Breast epithelium (tissue), 4 donors: ENCODE data around the gene CEP20. TPM values are rescaled to one million over a fixed set of nuclear protein-coding genes. Genes with fewer than 3 reads are reported as not detected.

Source experiments
- DNase-seq, 2 donors: peaks; one replicate each; pipeline ENCODE4 v3.0.0-alpha.2; 2019; ENCODE audit warnings: low spot score in 2 of 2
- H3K27ac ChIP-seq, 2 donors: fragments of 200-600 bp; sonication (generic) in 1 of 2; one replicate each; pipeline ENCODE4 v1.5.1; 2016 to 2019; ENCODE audit warnings: mild to moderate bottlenecking in 1 of 2
- H3K27me3 ChIP-seq, 2 donors: fragments of 200-600 bp; sonication (generic) in 1 of 2; one replicate each; pipeline versions ENCODE4 v1.5.1 to v1.6.0; 2017 to 2019; ENCODE audit warnings: control low read depth in 1 of 2, mild to moderate bottlenecking in 1 of 2
- H3K36me3 ChIP-seq: fragments of 200-600 bp; one replicate; pipeline ENCODE4 v1.5.1; 2019
- H3K4me1 ChIP-seq, 2 donors: fragments of 200-600 bp; sonication (generic); one replicate each; pipeline ENCODE4 v1.5.1; 2016 to 2019; ENCODE audit warnings: control low read depth in 1 of 2
- H3K4me3 ChIP-seq, 3 donors: fragments of 200-600 bp; sonication (generic); 1 replicate in 2 of 3; 2 replicates in 1 of 3; pipeline ENCODE4 v1.5.1; 2016 to 2019; ENCODE audit warnings: mild to moderate bottlenecking in 3 of 3, moderate library complexity in 2 of 3
- H3K9me3 ChIP-seq, 2 donors: fragments of 200-600 bp; sonication (generic) in 1 of 2; one replicate each; pipeline ENCODE4 v1.5.1; 2016 to 2019; ENCODE audit warnings: control low read depth in 1 of 2
- CTCF ChIP-seq, 3 donors: fragments of 450-650 bp; IDR thresholded peaks; one replicate each; pipeline ENCODE4 v1.5.1; 2016 to 2017; ENCODE audit warnings: antibody characterized with exemption in 3 of 3, mild to moderate bottlenecking in 3 of 3, moderate library complexity in 3 of 3
- POLR2A ChIP-seq: fragments of 450-650 bp; IDR thresholded peaks from one replicate; pipeline ENCODE4 v1.6.1; 2016; ENCODE audit warnings: antibody characterized with exemption, mild to moderate bottlenecking, moderate library complexity
- POLR2AphosphoS5 ChIP-seq, 3 donors: sonication (generic); formaldehyde crosslinking; IDR thresholded peaks; one replicate each; pipeline ENCODE4 v1.6.1; 2017; ENCODE audit warnings: antibody characterized with exemption in 3 of 3
- intact Hi-C: fragments of 100-400 bp; cut with DNase I; formaldehyde crosslinking; loops from one replicate; pipeline ENCODE4 v1.15.1; 2023; ENCODE audit warnings: low total_unique reads
- total RNA-seq, 3 donors: library from RNA; depleted of rRNA; stranded (reverse); fragments of >200 nt; gene quantifications; one replicate each; pipeline ENCODE4 v1.1.0, GENCODE V29; 2016

Gene CEP20
- total RNA-seq, 3 donors from 2014 or later, result 31.8 to 43.9 (median 40.8) TPM

GRCh38 chr16:15870011-15870410 lies 18.4 kb downstream of the CEP20 start:
- no peaks in the 10 kb centered on the region for H3K9me3 ChIP-seq
- no peak overlapping the region for H3K4me3 ChIP-seq
- H3K4me1 ChIP-seq, result no peaks in the 10 kb centered on the region
- no peak for DNase-seq
- intact Hi-C loops, result no loop called here
- H3K27ac ChIP-seq, result no peak overlapping the region
- no peaks in the 10 kb centered on the region for H3K36me3 ChIP-seq
- TF ChIP-seq POLR2A (no peak), CTCF (IDR thresholded peaks at IDR 0.05) (no peak), POLR2AphosphoS5 (IDR thresholded peaks at IDR 0.05) (no peak)
- no peaks in the 10 kb centered on the region for H3K27me3 ChIP-seq

- H3K9me3 ChIP-seq, result no peaks in the 10 kb centered on the region
- peak in 1 of 2 donors; percentile 62 for DNase-seq
- no peaks in the 10 kb centered on the region for H3K36me3 ChIP-seq
- intact Hi-C loops, result no loop called here
- no peaks in the 10 kb centered on the region for H3K4me1 ChIP-seq
- no peak overlapping the region for H3K4me3 ChIP-seq
- TF ChIP-seq POLR2AphosphoS5 (IDR thresholded peaks at IDR 0.05) (no peak), CTCF (IDR thresholded peaks at IDR 0.05) (no peak), POLR2A (no peak)
- peak overlapping the region; percentile 81 to 85 for H3K27ac ChIP-seq
- no peaks in the 10 kb centered on the region for H3K27me3 ChIP-seq
These were observed 22.0 kb downstream of the CEP20 start for GRCh38 chr16:15866451-15866850.

GRCh38 chr16:15865742-15866141 lies 22.7 kb downstream of the CEP20 start:
- intact Hi-C loops, result no loop called here
- TF ChIP-seq CTCF (IDR thresholded peaks at IDR 0.05), result no peak
- TF ChIP-seq POLR2A, result no peak
- TF ChIP-seq POLR2AphosphoS5 (IDR thresholded peaks at IDR 0.05), result no peak

GRCh38 chr16:15864939-15865338 lies 23.5 kb downstream of the CEP20 start:
- no peak overlapping the region for H3K4me3 ChIP-seq
- peak overlapping the region in 1 of 2 donors; percentile 35 for H3K27ac ChIP-seq
- TF ChIP-seq CTCF (IDR thresholded peaks at IDR 0.05) (no peak), POLR2AphosphoS5 (IDR thresholded peaks at IDR 0.05) (no peak), POLR2A (no peak)
- intact Hi-C loops, result no loop called here
- no peaks in the 10 kb centered on the region for H3K9me3 ChIP-seq
- DNase-seq, result no peak
- H3K4me1 ChIP-seq, result no peaks in the 10 kb centered on the region
- H3K27me3 ChIP-seq, result no peaks in the 10 kb centered on the region
- no peaks in the 10 kb centered on the region for H3K36me3 ChIP-seq

More at GRCh38 chr16:15865742-15866141, 22.7 kb downstream of the CEP20 start:
- DNase-seq, result no peak
- Histone ChIP-seq H3K4me3 (no peak overlapping the region), H3K9me3 (no peaks in the 10 kb centered on the region), H3K4me1 (no peaks in the 10 kb centered on the region), H3K27ac (peak overlapping the region in 1 of 2 donors; percentile 35), H3K36me3 (no peaks in the 10 kb centered on the region), H3K27me3 (no peaks in the 10 kb centered on the region)

- TF ChIP-seq POLR2A, result no peak
- TF ChIP-seq POLR2AphosphoS5 (IDR thresholded peaks at IDR 0.05), result no peak
- no peak for TF ChIP-seq CTCF (IDR thresholded peaks at IDR 0.05)
- intact Hi-C loops, result no loop called here
- H3K27me3 ChIP-seq, result peaks cover 0 to 11% of the 10 kb centered on the region in 2 donors
- peaks cover 3 to 4% of the 10 kb centered on the region in 2 donors for H3K4me1 ChIP-seq
- H3K9me3 ChIP-seq, result no peaks in the 10 kb centered on the region
- no peak for DNase-seq
- H3K27ac ChIP-seq, result no peak overlapping the region
- H3K4me3 ChIP-seq, result no peak overlapping the region
- H3K36me3 ChIP-seq, result no peaks in the 10 kb centered on the region
These were observed 26.4 kb downstream of the CEP20 start for GRCh38 chr16:15861996-15862395.
